Activated T-cell treated with anti-CD3 and anti-CD28 coated beads for 4 hours (primary cell): ENCODE results near the gene HK1.
A peak's percentile ranks its signal among the peaks of the same experiment; 100 is the strongest.
"Not testable (repeated sequence)": the region's sequence is repeated elsewhere in the genome, so short reads cannot be mapped to it uniquely, and the experiment has no call there.

Experiments
- DNase-seq: peaks from one replicate; pipeline ENCODE4 v3.0.0-alpha.2; 2020

The HK1 gene

GRCh38 chr10:69315100-69315542 lies 36.8 kb downstream of the HK1 start:
- no peak for DNase-seq

GRCh38 chr10:69315610-69316312 lies 37.5 kb downstream of the HK1 start:
- no peak for DNase-seq

- DNase-seq = no peak
Measured at GRCh38 chr10:69316313-69317059, 38.2 kb downstream of the HK1 start.

- no peak for DNase-seq
Measured at GRCh38 chr10:69317175-69317604, 38.9 kb downstream of the HK1 start.

- DNase-seq = no peak
Measured at GRCh38 chr10:69317626-69318105, 39.4 kb downstream of the HK1 start.

GRCh38 chr10:69318106-69318866 lies 40.0 kb downstream of the HK1 start:
- DNase-seq = peak; percentile 86

- DNase-seq = peak; percentile 73
Measured at GRCh38 chr10:69318867-69319727, 40.8 kb downstream of the HK1 start.

GRCh38 chr10:69319841-69320316 lies 41.6 kb downstream of the HK1 start:
- no peak for DNase-seq

GRCh38 chr10:69320521-69320920 lies 42.2 kb downstream of the HK1 start:
- DNase-seq = no peak

- DNase-seq = no peak
Measured at GRCh38 chr10:69321039-69321715, 42.9 kb downstream of the HK1 start.

- no peak for DNase-seq
Measured at GRCh38 chr10:69321865-69322264, 43.6 kb downstream of the HK1 start.

- not testable (repeated sequence) for DNase-seq
Measured at GRCh38 chr10:69322346-69322745, 44.0 kb downstream of the HK1 start.

GRCh38 chr10:69323622-69324021 lies 45.3 kb downstream of the HK1 start:
- DNase-seq = no peak

GRCh38 chr10:69324583-69324982 lies 46.3 kb downstream of the HK1 start:
- DNase-seq = no peak

- not testable (repeated sequence) for DNase-seq
Measured at GRCh38 chr10:69325637-69326523, 47.6 kb downstream of the HK1 start.

- DNase-seq = no peak
Measured at GRCh38 chr10:69326692-69327091, 48.4 kb downstream of the HK1 start.

- peak; percentile 25 for DNase-seq
Measured at GRCh38 chr10:69327463-69328379, 49.4 kb downstream of the HK1 start.

- DNase-seq = no peak
Measured at GRCh38 chr10:69328380-69328735, 50.1 kb downstream of the HK1 start.

GRCh38 chr10:69328888-69329287 lies 50.6 kb downstream of the HK1 start:
- not testable (repeated sequence) for DNase-seq
